HG02610 (cell line): Measurements from ENCODE around the gene AUTS2.

Source experiments
- ATAC-seq: cut with Tn5 transposase; IDR thresholded peaks from one replicate; pipeline ENCODE4 v1.9.1; 2021; ENCODE audit warnings: mild to moderate bottlenecking, moderate library complexity; ENCODE audit not compliant: unreplicated experiment

Gene AUTS2

DNA sequence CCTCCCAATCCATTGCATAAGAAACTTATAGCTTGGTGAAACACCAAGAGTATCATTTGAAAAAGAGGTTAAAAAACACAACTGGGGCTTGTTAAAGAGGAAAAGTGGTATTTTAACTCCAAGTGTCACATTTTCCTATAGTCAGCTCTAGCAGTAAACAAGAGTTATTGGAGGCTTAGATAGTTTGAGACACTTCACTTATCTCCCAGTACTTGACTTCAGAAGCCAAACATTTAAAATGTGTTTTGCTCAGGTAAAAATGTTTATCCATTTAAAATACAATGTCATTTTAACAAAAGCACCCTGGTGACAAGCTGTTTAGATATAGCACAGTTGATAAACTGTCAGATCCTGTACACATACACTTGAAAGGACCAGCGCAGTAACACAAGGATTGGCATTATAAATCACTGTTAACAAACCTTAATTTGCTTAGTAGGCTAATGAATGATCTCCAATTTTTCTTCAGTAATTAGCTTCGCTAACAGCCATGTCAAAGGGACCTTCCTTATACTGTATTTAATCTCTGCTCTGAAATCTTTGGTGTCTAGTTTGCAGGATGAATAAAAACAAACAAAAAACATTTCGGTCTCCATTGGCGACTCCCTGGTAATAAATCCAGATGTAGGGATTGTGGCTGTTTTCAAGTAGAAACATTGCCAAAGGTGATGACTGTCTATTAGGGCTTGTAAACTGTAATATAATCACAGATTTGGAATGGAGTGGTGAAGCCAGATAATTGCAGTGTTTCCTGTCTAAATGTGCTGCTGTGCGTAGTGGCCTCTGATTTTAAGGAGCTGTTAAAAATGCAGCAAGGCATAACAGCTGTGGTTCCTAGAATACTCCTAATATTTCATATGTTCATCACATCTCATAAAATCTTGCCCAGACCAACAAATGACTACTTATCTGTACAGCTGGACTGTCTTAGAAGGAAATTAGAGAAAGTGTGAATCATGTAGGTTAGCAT lies 545.1 kb downstream of the AUTS2 start:
- no peak for ATAC-seq

DNA sequence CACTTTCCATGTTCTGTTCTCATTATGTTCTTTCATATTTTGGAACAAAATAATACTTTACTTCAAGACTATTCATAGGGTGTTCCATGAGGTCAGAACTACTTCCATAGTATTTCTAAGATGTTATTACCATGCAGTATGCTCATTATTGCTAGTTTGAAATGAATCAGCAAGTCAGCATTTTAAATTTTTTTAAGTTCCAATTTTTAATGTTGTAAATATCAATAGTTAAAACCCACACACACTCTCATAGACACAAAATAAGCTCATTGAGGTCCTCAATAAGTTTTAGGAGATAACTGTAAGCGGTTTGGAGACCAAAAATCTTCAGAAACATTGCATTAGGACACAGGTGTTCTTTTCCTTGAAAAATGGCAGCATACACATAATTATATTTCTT lies 550.7 kb downstream of the AUTS2 start:
- no peak for ATAC-seq

DNA sequence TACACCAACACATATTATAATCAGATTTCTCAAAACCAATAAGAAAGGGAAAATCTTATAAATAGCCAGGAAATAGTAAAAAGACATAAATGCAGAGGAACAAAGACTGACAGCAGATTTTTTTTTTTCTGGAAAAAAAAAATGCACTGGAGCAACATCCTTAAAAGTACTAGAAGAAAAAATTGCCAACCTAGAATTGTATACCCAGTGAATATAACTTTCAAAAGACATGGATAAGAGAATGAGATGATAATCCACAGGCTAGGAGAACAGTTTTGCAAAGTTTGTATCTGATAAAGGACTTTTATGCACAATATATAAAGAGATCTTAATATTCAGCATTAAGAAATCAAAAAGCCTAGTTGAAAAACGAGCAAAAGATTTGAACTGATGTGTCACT lies 554.0 kb downstream of the AUTS2 start:
- ATAC-seq, result no peak

DNA sequence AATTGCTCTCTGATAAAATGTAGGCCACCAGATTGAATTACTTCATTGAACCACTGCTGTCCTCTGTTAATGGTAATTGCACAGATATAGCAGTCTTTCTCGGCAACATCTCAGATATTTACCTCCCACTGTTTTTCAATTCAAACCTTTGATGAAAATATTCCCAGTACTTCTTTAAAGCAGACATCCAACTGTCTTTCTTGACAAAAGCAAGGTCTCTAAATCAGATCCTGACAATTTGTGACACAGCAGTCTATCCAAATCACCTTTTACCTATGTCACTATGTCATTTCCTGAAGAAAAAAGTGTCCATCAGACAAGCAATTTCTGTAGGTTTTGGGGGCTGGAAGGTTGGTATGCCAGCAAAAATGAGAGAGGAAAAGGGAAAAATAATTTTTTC lies 555.7 kb downstream of the AUTS2 start:
- no peak for ATAC-seq

DNA sequence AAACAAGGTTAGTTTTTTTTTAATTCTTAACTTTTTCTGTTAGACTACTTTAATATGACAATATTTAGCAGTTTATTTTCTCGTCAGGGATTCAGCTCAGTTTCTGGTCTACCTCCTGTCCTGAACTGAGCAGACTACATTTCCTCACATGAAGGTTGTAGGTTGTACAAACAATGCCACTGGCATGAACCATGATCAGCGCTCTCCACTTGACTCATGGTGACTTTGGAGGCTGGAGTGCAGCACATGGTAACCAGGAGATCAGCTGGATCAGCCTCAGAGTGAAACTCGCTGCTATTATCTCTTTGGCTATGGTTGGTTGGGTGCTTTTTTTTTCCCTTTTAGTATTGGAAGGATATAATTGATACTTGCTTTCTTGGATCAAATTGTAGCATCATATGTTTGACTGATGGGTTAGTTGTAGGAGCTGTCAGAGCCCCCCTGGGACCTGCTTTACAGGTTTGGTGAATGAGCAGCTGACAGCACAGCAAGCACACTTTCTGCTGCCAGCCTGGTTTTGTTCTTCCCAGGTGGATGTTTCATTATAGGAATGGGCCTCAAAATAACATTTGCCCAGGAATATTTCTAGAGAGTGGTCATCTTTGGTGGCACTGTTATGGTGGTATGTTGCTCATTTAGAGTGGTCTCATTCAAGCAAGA lies 556.4 kb downstream of the AUTS2 start:
- no peak for ATAC-seq

DNA sequence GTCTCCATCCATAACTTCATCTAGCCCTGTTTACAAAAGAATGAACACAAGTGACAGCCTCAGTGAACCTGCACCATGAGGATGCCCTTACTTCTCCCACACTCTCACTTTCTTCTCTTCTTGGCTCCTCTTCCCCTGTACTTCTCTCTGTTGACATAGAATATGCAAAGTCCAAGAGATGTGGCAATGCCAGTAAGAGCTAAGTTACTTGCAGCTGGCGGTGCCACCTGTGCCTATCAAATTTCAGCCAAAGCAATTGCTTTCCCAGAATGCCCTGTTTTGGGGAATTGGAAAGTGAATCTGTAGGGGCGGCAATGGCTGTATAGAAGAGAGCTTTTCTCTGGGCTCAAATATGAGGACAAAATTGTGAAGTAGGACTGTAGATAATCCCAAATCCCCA lies 557.8 kb downstream of the AUTS2 start:
- ATAC-seq, result no peak

DNA sequence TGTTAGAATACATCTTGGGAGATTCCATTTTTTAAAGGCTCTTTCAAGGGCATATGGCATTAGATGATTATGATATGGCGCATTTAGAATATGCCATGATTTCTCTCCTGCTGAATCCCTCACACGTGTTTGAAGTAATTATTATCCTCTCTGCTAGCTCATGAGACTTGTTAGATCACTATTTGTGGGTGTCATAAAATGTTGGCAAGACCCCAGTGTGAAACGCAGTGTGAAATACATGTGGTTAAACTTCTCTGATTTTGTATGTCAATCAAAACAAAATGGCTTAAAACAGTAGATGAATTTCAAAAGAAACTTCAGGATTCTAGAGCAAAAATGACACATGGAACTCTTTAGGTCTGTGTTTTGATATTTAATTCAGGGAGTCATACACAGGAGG lies 560.8 kb downstream of the AUTS2 start:
- no peak for ATAC-seq

DNA sequence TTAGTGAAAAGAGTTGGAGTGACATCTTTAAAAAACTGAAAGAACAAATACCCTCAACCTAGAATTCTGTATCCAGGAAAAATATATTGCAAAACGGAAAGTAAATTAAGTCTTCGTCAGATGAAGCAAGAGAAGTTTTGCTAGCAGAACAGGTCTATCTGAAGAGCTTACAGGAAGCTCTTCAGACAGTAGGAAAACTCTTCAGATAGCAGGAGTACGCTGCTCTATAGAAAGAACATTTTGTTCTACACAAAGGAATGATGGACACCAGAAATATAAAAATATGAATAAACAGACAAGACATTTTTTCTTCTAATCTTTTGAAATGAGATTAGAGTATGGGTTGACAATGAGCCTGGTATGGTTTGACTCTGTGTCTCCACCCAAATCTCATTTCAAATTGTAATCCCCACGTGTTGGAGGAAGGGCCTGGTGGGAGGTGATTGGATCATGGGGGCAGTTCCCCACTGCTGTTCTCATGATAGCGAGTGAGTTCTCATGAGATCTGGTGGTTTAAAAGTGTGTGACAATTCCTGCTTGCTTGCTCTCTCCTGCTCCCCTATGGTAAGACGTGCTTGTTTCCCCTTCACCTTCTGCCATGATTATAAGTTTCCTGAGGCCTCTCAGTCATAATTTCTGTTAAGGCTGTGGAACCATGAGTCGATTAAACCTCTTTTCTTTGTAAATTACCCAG lies 567.3 kb downstream of the AUTS2 start:
- no peak for ATAC-seq

DNA sequence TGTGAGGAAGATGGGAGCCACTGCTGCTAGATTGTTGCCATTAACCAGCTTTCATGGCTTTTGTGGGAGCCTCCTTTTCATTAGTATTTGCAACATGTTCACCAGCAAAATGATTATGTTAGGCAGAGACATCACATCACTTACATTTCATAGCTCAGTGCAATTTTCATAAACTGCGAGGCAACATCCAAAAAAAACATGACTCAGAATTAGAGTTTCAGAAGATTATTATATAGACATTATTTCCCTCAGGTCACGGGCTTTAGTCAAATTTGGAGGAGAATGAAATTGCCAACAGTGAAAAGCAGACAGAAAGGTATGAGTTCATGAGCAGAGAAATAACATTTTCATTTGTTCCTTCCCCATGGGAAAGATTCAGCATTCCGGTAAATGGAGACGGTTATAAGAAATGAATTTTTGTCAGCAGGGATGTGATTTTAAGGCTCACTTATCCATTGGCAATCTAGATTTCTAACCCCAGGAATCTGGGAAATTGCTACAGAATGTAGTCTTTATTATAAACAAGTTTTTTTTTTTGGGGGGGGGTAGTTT lies 573.2 kb downstream of the AUTS2 start:
- no peak for ATAC-seq

DNA sequence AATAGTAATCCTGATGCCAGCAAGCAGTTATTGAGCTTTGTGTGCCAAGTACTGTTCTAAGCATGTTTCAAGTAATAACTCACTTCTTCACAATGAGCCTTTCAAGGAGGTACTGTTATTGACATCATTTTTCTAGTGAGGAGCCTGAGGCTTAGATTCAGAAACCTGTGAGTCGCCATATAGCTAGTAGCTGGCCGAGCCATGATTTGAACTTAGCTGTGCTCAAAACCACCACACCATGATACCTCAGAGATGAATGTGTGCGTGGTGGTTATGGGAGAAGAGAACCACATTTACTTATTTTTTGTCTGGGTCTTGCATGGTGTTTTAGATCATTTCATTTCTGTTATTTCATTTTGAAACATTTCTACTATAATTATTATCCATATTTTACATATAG lies 578.9 kb downstream of the AUTS2 start:
- ATAC-seq, result peak; percentile 79

DNA sequence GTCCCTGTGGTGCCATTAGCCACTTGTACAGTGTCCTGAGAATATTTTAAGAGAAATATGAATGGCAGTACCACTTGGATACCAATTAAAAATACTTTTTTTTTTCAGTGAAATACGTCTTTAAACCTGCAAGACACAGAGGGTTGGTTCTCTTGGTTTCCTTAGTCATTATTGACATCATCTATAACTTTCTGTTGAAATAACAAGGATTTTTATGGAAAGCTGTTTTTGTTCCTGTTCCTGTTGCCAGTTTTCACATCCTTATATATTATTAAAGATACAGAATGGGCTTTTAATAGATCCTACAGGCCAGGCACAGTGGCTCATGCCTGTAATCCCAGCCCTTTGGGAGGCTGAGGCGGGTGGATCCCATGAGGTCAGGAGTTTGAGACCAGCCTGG lies 579.9 kb downstream of the AUTS2 start:
- no peak for ATAC-seq

DNA sequence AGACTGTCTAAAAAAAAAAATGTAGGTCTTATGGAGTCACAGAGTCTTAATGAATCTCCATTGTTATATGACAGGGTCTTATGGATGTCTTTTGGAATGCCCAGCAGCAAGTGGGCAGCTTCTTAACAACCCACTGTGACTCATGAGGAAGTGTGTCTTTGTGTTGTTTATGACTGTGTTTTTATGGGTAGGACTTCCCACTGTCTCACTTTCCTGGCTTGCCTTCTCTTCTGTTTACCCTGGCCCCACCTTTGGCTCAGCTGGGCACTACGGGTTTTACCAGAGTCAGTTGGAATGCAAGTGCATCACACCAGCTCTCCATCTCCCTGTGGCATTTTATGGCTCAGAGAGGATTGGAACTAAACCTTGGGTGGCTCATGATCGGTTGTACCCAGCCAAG lies 580.5 kb downstream of the AUTS2 start:
- ATAC-seq, result no peak

DNA sequence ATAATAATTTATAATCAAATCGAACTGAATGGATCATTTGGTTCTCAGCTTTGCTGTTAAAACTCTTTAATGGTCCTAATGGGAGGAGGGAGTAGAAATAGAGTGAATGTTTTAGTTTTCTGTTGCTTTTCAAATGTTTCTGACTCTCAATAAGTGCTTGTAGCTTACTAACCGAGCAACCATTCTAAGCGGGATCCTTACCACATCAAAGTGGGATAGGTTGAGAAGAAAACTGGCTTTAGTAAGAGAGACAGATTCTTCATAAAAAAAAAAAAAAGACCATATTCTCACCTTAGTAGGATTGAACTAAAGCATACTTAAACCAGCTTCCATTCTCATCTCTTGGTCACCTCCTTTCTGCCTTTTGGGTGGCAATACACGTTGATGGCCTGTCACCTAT lies 584.2 kb downstream of the AUTS2 start:
- no peak for ATAC-seq

DNA sequence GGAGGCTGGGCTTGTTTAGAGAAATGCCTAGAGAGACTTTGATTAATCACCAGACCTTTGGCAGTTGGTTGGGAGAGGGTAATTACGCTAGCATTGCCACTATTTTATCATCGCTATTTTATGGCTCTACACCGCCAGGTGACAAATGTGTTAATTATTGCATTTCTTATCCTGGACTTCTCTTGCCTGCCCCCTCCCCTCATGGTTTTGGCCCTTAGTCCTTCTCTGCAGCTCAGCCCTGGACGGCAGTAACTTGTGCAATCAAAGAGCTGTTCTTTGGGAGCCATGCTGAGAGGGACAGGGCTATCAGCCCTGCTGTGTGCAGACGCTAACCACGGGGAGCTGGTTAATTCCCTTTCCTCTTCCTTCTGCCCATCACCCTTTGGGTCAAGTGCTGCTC lies 585.0 kb downstream of the AUTS2 start:
- ATAC-seq, result no peak

DNA sequence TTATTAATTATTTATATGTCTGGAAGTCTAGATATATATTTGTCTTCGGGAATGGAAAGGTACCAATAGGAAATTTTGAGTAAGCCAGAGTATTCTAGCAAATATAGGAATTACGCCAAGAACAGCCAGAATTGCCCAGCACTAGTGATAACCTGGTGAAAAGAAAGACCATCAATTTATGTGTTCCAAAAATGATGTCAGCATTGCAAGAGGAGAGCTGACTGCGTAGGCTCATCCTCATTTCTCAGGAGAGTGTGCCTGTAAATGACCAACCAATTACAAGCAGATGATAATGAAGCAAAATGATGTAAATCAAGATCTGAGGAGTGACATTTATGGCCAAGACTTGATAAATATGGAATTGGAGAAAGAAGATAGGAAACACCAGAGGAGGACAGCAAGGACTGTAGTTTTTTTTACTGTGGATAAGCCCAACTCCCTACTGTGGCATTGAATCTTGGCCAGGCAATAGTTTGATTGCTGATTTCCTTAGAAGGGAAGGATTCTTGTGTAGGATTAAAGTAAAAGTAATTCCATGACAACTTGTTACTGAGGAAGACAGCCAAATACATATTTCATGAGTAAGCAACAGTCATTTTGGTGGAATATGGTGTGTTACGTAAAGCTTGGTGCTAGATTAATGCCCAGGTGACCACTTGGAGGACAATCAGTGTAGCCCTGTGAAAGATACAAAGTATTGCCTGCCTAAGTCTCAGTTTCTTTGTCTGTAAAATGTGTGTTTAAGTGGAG lies 590.8 kb downstream of the AUTS2 start:
- ATAC-seq, result no peak

DNA sequence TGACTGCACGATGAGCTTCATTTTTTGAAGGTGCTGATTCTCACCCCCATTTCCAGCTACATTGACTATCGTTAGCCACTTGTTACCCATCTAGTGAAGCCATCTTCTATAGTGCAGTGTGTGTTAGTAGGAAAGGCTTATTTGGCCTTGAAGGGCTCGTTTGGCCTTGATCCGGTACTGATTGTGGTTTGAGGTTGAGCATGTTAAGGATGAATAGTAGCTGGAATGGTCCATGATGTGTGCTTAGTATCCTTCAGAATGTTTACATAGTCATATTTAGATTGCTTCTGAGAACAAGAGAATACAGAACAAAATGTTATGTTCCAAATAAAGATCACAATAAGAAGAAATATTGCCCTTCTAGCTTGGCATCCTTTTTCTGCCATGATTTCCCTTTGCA lies 591.5 kb downstream of the AUTS2 start:
- ATAC-seq, result no peak

DNA sequence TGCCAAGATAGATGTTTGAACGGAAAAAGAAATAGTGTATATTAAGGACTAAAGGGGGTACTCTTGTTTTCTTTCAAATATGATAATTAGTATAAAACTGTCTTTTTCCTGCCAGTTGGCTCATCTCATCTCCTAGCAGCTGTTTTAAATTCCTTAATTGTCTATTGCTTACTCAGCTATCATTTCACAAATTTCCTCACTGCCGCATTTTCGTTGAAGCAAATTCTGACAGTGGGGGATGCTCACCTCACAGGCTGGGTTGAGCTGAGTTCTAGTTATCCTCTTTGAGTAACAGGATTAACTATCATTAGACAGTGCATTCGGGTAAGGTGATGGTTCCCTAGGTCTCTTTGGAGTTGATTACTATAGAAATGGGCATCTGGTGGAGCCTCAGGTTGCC lies 592.0 kb downstream of the AUTS2 start:
- no peak for ATAC-seq

DNA sequence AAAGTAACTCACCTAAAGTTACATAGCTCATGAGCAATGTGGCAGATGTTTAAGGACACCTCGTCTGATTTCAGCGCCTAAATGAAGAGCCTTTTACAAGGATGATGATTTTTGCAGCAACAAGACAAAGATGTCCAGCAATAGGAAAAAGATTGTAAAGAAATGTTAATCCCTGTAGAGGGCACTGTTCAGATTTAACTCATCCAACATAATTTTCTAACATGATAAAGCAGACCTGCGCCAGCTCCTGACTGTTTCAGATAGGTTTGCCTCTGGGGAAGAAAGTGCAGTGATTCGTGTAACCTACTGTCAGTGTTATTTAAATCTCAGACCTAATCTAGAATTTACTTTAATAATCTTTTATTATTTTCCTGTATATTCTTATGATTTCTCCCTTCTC lies 595.2 kb downstream of the AUTS2 start:
- no peak for ATAC-seq

DNA sequence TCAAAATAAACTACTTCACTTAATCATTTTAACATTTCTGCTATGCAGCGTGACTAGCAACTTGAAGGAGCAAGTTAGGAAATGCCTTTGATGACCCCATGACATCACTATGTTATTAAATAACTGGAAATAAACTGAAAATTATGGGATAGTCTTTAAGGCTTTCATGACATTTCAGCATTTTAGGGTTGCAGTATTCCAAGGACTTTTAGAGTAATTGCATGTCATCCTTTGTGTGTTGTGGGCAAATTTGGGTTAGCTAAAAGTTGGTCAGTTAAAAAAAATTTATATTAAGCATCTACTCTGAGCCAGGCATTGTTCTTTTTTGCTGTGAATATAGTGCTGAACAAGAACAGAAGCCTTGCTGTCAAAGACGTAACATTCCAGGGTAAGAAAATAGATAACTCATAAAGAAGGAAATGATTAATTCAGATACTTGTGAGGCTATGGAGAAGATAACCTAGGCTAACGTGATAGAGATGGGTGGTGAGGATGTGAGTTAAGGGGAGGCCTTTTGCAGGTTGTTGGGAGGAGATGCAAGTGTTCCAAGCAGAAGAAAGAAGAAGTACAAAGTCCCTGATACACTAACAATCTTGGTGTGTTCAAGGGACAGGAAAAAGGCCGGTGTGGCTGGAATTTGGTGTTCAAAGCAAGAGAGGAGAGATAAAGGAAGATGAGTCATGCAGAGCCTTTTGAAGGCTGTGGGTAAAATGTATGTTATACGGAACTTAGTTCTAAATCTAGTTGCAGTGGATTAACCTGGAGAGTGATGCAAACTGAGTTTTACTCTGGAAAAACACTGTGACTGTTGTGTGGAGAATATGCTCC lies 610.2 kb downstream of the AUTS2 start:
- no peak for ATAC-seq
